DMS153 (cell line): ENCODE data around the gene TSGA10IP.

ENCODE experiments used
- DNase-seq: peaks from one replicate; lab custom pipeline; 2025; lab: John Stamatoyannopoulos, UW

The TSGA10IP gene

GRCh38 chr11:66008095-66008467 is 62.8 kb downstream of the TSGA10IP start:
- DNase-seq: no peak

GRCh38 chr11:66008468-66009101 is 63.3 kb downstream of the TSGA10IP start:
- no peak for DNase-seq
